Ramos (cell line): Measurements from ENCODE around the gene TBC1D2.
"Not testable (repeated sequence)": the region's sequence is repeated elsewhere in the genome, so short reads cannot be mapped to it uniquely, and the experiment has no call there.

Experiments used
- in situ Hi-C: fragments of 300-500 bp; cut with MboI; formaldehyde crosslinking; loops from one replicate; pipeline ENCODE4 v1.14.3; 2022; ENCODE audit warnings: low sequenced_read_pairs; ENCODE audit not compliant: unreplicated experiment

TBC1D2 gene, protein sequence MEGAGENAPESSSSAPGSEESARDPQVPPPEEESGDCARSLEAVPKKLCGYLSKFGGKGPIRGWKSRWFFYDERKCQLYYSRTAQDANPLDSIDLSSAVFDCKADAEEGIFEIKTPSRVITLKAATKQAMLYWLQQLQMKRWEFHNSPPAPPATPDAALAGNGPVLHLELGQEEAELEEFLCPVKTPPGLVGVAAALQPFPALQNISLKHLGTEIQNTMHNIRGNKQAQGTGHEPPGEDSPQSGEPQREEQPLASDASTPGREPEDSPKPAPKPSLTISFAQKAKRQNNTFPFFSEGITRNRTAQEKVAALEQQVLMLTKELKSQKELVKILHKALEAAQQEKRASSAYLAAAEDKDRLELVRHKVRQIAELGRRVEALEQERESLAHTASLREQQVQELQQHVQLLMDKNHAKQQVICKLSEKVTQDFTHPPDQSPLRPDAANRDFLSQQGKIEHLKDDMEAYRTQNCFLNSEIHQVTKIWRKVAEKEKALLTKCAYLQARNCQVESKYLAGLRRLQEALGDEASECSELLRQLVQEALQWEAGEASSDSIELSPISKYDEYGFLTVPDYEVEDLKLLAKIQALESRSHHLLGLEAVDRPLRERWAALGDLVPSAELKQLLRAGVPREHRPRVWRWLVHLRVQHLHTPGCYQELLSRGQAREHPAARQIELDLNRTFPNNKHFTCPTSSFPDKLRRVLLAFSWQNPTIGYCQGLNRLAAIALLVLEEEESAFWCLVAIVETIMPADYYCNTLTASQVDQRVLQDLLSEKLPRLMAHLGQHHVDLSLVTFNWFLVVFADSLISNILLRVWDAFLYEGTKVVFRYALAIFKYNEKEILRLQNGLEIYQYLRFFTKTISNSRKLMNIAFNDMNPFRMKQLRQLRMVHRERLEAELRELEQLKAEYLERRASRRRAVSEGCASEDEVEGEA

DNA sequence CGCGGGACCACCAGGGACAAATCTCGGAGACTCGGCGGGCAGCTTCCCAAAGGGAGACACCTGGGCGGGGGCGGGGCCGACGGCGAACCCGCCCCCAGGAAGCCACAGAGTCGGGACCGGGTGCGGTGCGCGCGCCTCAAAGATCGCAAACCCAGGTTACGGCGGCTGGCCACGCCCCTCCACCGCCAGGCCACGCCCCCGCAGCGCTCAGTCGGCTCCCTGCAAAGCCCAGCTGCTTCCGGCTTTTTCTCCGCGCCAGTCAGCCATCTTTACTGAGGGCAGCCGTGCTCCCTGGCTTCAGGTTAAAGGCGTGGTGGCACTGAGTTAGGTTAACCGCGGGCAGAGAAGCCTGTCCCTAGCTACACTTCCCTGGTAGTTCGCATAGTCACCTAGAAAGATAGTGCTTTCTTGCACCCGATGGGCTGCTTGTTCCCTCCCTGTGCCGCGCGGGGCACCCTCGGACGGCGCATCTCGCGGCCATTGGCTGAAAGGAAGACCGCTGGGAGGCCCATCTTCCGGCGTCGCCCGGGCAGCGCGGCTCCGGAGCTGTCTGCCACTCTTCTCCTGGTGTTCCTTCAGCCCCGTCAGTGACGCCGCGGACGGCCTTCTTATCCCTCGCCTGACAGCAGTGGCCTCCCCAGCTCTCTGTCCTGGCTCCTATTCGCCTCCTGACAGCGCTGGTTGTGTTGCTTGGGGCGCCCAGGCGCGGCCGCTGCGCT is at the start of gene TBC1D2:
Gene TBC1D2, minus strand, starts transcription at position 72 of the 719 bp plus-strand sequence. CDS start 108 bp downstream, outside the sequence.
- in situ Hi-C loops, result loop anchor here (5.0 to 25.0 kb wide), 2 partner anchors 188 to 343 kb away; partner anchors contain the start of gene TRMO

- in situ Hi-C loops, result loop anchor here (25.0 kb wide), 1 partner anchor 483 kb away; the partner anchor contains the start of gene ANKS6
These were observed 48.9 kb upstream of the TBC1D2 start for GRCh38 chr9:98304381-98304780.

DNA sequence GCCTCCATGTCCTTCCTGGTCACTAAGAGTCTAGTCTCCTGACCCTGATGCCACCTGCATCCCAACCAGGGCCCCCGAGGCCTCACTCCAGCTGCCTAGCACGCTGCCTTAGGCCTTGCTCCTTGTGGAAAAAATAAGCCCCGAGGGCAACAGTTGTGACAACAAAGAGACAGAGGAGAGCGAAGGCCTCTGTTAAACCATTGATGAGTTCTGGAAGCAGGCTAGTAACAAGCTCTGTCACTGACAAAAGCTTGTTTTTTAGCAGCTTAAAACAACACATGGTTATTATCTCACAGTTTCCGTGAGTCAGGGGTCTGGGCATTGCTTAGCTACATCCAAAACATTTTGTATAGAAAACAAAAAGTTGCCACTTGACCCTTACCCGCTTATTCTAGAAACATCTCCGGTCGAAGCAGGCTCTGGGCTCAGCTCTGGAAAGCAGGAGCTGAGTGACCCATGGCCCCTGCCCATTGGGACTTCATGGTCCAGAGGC is 48.2 kb upstream of the TBC1D2 start:
- in situ Hi-C loops, result loop anchor here (25.0 kb wide), 1 partner anchor 484 kb away; the partner anchor contains the start of gene ANKS6

DNA sequence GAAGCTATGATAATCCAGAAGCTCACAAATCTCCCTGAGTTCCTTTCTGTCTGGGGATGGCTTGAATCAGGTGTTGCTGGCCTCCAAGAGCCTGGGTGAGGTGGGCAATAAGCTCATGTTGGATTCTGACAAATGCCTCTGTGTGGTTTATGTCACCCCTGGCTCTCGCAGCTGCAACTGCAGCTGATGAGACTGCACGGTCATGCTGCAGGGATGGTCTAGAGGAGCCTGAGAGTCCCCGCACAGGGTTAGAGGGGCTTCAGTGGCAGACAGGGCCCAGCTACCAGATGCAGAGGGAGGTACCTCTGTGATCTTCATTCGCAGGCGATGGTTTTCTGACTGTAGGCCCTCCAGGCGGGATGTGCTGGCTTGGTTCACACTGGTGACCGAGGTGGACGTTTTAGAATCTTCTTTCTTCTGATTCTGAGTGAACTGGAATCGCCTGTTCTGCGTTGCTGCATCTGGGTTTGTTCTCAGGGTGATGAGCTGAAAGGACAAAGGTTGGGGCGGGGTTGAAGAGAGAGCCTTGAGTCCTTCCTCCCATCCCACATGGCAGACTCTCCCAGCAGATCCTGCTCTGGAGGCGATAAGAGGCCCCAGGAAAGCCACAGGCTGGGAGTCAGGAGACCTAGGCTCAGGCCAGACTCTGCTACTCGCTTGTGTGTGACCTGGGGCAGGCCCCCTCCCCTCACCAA is 47.6 kb upstream of the TBC1D2 start:
- in situ Hi-C loops, result loop anchor here (25.0 kb wide), 1 partner anchor 484 kb away; the partner anchor contains the start of gene ANKS6

DNA sequence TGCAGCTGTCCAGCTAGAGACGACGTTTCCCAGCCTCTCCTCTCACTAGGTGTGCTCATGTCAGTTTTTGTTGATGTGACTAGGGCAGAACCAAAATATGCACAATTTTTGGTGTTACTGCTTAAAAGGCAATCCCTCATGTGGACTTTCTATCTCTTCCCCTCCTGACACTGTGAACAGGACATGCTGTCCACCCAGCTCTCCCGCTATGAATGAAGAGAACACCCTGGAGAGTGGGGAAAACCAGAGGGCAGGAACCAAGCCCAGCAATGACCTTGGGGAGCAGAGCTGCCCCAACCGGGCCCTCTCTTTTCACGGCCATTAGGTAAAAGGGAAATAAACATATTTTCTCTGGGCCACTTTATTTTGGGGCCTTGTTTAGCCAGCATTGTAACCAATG is 46.7 kb upstream of the TBC1D2 start:
- in situ Hi-C loops, result loop anchor here (25.0 kb wide), 1 partner anchor 485 kb away; the partner anchor contains the start of gene ANKS6

- in situ Hi-C loops, result loop anchor here (25.0 kb wide), 1 partner anchor 487 kb away; the partner anchor contains the start of gene ANKS6
These were observed 45.2 kb upstream of the TBC1D2 start for GRCh38 chr9:98300611-98301010.

GRCh38 chr9:98298476-98298875 is 43.0 kb upstream of the TBC1D2 start:
- in situ Hi-C loops, result no loop called here

GRCh38 chr9:98295824-98296223 is 40.4 kb upstream of the TBC1D2 start:
- in situ Hi-C loops, result no loop called here

GRCh38 chr9:98291820-98292219 is 36.4 kb upstream of the TBC1D2 start:
- in situ Hi-C loops, result no loop called here

- in situ Hi-C loops, result no loop called here
These were observed 35.0 kb upstream of the TBC1D2 start for GRCh38 chr9:98290411-98290810.

DNA sequence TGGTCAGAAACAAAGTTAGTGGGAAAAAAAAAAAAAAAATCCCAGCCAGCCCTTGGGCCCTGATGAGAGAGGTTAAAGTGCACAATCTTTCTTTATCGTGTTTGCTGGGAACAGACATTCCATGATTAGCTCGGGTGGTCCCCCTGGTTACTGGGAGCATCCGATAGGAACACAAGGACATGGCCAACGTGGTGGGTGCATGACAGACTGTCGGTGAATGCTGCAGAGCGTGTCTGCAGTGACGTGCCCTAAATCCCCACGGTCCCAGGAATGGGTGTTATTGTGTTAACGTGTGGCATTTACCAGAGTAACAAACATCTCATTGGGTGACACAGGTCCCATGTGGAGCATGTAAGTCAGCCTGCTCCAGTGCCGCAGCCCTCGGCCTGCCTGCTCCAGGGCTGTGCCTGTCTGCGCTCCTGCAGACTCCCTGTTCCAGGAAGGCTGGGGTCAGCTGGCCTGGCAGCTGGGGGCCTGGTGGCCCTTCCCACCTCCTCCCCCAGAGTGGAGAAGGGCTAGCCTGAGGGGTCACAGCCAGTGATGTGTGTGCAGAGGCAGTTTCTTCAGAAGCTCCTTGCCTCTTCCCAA is 34.3 kb upstream of the TBC1D2 start:
- in situ Hi-C loops, result no loop called here

- in situ Hi-C loops, result no loop called here
These were observed 33.4 kb upstream of the TBC1D2 start for GRCh38 chr9:98288881-98289280.

DNA sequence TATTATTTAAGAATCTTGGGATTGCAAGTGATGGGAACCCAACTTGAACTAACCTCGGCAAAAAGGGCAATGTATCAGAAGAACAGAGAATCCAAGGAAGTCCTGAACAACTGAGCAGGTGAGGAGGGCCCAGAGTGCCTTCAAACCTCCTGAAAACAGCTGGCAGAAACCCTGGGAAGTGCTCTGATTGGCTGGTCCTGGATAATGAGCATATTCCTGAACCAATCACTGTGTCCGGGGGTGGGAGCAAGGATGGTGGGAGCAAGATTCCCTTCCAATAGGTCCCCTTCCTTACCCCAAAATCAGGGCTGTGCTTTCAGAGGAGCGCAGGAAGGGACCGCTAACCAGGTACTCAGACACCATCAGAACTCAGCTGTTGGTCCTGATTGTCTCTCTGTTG is 31.9 kb upstream of the TBC1D2 start:
- in situ Hi-C loops, result no loop called here

DNA sequence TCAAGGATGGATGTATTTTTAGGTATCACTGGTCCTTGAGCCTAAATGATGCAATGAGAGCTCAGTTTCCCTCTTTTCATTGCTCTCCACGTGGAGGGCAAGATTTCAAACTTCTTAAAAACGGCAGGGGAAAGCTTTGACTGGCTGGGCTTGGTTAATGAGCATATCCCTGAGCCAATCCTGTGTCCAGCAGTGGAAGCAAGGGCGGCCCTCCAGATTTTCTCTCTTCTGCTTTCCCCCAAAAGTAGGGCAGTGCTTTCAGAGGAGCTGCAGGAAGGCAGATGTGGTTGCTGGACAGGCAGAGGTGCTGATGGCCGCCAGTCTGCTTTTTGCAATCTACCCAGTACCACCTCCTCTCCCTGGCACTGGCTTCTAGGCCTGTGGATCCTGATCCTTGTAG is 30.0 kb upstream of the TBC1D2 start:
- in situ Hi-C loops, result no loop called here

DNA sequence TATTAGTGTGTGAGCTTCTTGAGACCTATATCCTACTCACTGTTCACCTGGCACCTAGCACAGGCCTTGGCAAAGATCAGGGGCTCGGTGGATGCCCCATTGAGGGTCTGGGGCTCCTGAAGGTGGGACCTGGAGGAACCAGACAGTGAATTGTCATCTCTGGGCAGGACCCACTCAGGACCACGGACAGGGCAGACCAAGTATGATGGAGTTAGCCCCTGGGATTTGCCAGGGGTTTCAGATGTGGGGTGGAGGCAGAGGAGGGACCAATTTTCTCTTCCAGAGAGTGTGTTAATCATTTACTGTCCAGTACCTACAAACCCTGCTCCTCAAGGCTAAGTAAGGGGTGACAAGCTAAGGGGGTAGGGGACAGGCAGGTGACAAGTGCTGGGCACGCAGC is 29.3 kb upstream of the TBC1D2 start:
- in situ Hi-C loops, result no loop called here

DNA sequence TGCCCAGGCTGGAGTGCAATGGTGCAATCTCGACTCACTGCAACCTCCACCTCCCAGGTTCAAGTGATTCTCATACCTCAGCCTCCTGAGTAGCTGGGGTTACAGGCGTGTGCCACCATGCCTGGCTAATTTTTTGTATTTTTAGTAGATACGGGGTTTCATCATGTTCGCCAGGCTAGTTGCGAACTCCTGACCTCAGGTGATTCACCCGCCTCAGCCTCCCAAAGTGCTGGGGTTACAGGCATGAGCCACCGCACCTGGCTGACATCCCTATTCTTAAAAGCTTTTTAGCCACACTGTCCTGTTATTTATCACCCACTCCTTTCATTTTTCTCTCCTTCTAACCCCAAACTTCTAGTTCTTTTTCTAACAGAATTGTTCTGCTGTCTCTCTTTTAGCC is 27.7 kb upstream of the TBC1D2 start:
- in situ Hi-C loops, result not testable (repeated sequence)

GRCh38 chr9:98281281-98281680 is 25.8 kb upstream of the TBC1D2 start:
- in situ Hi-C loops, result no loop called here

- in situ Hi-C loops, result no loop called here
These were observed 25.1 kb upstream of the TBC1D2 start for GRCh38 chr9:98280574-98280973.

GRCh38 chr9:98280162-98280561 is 24.7 kb upstream of the TBC1D2 start:
- in situ Hi-C loops, result no loop called here
